ENCODE results near the gene LETMD1.
A peak's percentile ranks its signal among the peaks of the same experiment; 100 is the strongest.
"Not testable (repeated sequence)": the region's sequence is repeated elsewhere in the genome, so short reads cannot be mapped to it uniquely, and the experiment has no call there.

Gene LETMD1

DNA sequence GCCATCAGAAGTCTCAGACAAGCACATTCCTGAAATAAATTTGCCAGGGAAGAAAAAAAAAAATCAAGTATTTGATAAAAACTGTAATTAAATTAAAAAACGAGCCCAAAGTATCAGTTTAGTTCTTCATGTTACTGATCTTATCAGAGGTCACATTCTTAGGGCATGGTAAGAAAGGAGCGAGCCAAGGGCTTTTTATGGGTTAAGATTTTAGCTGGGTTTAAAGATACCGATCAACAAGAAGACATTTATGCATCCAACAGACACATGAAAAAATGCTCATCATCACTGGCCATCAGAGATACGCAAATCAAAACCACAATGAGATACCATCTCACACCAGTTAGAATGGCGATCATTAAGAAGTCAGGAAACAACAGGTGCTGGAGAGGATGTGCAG is 30.2 kb downstream of the LETMD1 start:
- not testable (repeated sequence) for DNase-seq

DNA sequence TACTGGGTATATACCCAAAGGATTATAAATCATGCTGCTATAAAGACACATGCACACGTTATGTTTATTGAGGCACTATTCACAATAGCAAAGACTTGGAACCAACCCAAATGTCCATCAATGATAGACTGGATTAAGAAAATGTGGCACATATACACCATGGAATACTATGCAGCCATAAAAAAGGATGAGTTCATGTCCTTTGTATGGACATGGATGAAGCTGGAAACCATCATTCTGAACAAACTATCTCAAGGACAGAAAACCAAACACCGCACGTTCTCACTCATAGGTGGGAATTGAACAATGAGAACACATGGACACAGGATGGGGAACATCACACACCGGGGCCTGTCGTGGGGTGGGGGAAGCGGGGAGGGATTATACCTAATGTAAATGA is 30.7 kb downstream of the LETMD1 start:
- DNase-seq = not testable (repeated sequence)

DNA sequence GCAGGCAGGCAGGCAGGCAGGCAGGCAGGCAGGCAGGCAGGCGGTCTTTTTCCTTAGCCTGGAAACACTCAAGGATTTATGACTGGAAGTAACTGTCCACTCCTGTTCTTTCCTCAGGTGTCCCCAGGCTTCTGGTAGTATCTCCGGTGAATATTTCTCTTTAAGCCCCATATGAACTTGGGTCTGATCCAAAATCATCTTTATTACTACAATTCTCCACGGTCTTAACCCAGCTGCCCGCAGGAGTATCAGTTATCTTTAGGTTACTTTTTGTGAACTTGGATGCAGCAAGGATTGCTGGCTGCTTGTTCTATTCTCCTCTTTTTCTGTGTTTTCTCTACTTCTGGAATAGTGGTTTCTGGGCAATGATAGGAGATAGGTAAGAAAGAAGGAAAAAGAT is 32.0 kb downstream of the LETMD1 start:
- DNase-seq = no peak

DNA sequence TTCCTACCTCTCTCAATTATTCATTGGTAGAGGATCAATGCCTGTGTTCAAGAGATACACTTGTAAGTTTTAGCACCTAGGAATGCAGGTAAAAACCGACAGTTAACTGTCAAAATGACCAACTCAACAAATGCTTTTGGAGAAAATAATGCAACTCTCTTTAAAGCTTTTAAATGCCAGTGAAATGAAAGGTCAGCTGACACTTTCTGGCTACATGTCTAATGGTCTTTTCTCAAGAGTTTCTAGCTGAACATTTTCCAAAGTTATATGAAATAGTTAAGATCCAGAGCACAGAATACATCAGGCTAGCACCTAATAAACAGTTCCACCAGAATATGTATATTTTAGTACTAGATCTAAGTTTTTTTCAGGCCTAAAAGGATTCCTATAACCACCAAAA is 33.3 kb downstream of the LETMD1 start:
- DNase-seq = no peak

DNA sequence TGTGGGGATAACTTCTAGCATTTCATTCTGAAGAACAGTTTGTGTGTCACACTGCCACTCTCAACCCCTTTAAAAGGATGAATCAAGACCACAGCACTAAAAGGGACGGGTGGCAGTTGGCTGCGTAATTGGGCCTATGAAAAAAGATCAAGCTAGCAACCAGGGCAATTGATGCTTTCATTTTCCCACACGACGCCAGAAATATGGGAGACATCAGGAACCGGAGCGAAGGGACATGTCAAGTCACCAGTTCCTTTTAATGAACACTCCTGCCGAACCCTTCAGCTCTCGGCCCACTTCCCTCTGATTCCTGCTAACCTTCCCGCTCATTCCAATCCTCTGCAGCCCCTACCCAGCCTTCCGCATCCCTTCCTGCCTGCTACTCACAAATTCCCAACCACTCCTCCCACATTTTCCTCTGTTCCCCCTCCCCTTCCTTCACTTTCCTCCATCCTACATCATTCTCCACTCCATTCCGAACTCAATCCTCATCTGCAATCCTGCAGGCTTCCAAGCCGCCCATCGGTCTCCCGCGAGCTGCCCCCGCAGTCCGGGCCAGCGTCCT is 34.5 kb downstream of the LETMD1 start:
- peak; percentile 60 for DNase-seq

DNA sequence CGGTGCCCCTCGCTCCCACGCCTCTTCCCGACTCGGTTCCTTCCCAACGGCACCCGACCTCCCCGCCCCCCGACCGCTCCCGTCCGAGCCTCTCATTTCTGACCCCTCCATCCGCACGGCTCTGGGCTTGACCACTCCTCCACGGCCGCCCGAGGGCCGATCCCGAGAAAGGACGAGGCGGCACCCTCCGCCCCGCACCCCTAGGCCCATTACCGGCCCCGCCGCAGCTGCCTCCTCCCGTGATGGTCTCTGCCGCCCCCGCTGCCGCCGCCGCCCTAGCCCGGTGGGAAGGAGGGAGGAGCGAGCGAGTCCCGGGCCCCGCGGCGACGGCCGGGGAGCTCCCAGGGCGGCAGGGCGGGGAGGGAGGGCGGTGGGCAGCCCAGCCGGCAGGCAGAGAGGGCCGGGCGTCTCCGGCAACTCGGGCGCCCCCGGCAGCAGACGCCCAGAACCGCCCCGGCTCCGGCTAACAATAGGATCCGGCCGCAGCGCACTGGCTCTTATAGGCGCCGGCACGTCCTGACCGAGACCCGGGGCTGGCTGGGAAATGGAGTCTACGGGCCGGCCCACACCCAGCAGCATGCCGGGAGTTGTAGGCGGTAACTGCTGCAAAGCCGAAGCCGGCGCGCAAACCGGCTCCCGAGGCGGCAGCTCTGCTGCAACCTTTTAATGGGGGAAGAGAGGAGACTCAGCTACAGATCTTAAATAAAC is 35.2 kb downstream of the LETMD1 start, which contains the start of gene CSRNP2:
Gene CSRNP2, minus strand, starts transcription at position 471 of the 708 bp plus-strand sequence. CDS start 7,035 bp downstream, outside the sequence.
- peak; percentile 98 for DNase-seq

DNA sequence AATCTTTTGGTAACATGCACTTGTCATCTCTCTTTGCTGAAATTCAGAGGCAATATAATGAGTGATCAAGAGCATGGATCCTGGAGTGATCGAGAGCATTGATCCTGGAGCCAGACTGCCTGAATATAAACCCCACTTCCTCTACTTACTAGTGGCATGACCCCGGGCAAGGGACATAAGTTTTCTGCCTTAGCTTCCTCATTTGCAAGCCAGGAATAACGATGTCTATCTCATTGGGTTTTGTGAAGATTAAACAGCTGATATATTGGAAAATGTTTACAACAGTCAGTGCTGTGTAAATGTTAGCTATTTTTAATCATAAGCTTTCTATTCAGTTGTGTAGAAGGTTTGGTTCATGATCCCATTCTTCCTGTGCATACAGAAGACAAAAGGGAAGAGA is 37.6 kb downstream of the LETMD1 start:
- no peak for DNase-seq

DNA sequence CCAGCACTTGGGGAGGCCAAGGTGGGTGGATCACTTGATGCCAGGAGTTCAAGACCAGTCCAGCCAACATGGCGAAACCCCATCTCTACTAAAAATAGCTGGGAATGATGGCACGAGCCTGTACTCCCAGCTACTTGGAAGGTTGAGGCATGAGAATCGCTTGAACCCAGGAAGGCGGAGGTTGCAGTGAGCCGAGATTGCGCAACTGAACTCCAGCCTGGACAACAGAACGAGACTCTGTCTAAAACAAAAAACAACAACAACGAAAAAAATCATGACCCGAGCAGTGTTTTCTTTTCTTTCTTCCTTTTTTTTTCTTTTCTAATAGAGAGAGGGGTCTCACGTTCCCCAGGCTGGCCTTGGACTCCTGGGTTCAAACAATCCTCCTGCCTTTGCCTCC is 38.8 kb downstream of the LETMD1 start:
- no peak for DNase-seq

DNA sequence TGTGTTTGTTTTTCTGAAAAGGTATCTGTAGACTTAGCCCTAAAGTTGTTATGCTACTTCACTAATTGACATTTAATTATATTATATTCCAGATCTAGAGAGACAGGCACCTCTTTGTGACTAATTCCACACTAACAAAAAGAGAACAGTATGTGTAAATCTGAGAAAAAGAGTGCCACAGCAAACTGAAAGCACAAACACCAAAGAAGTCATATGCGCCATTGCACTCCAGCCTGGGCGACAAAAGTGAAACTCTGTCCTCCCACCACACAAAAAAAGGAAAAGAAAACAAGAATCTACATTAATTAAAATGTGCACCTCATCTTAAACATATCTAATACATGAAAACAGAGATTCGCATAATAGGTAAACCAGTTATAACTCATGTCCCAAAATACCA is 39.7 kb downstream of the LETMD1 start:
- no peak for DNase-seq

DNA sequence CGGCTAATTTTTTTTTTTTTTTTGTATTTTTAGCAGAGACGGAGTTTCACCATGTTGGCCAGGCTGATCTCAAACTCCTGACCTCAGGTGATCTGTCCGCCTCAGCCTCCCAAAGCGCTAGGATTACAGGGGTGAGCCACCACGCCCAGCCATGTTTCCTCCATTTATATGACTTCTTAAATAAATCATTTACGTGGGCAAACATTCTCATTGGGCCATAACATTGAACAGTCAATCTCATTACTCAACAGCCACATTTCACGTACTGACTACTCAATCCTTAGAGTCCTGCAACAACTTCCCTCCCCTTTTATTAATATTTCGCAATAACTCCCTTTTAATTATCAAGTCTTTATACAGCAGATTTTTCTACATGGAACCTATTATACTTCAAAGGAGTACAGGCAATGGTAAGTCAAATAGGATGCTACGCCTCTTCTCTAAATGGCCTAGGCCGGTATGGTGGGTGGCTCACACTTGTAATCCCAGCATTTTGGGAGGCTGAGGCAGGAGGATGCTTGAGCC is 42.6 kb downstream of the LETMD1 start:
- no peak for DNase-seq

DNA sequence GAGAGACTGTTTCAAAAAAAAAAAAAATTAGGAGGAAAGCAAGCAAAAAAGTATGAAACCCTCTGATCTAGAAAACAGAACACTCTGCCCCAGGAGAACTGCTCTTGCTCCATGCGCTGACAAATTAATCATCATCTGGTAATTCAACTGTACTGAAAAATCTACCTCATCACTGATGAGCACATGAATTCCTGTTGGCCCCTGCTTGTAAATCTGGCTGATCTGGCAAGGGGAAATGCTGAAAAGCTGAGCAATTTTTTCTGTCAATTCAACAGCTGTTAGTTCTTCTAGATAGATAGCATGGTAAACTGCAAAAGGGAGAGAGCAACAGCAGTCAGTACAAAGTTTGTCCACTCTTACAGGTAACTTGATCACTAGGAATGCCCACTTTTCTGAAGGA is 50.5 kb downstream of the LETMD1 start:
- DNase-seq = no peak

DNA sequence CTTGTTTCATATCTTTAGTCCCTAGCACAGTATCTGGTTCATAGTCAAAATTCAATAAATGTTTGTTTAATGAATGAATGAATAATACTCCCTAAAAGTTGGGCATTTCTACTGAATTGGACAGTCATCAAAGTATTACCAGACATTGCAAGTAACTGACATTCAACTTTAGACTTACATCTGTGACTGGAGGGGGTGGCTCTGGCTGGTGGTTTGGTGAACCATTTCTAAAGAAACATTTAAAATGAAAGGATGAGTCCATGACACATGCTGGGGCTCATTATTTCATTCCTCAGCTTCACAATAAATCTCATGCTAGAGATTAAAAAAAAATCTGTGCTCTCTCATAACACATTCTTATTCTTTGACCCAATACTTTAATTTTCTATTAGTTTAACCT is 55.9 kb downstream of the LETMD1 start:
- DNase-seq = no peak

DNA sequence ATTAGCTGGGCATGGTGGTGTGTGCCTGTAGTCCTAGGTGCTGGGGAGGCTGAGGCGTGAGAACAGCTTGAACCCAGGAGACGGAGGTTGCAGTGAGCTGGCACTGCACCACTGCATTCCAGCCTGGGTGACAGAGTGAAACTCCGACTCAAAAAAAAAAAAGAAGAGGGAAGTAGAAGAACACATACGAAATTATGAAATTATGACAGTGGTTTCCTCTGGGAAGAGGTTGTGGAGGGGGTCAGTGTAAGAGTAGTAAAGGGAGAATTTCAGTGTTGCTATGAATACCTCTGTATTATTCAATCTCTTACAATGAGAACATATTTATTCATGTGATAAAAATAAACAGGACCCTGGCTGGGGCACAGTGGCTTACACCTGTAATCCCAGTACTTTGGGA is 60.0 kb downstream of the LETMD1 start:
- no peak for DNase-seq
